GM13976 (cell line): ENCODE data around the gene TRIM33.

Experiments
- DNase-seq: peaks from one replicate; pipeline ENCODE4 v3.0.0; 2012; ENCODE audit warnings: low spot score
- CTCF ChIP-seq: IDR thresholded peaks from 2 replicates; pipeline ENCODE4 v1.5.1; 2012; ENCODE audit warnings: borderline replicate concordance, mild to moderate bottlenecking; ENCODE audit not compliant: insufficient read depth; ENCODE audit errors: extremely low read depth, missing control alignments, control extremely low read depth
- in situ Hi-C: fragments of 300-500 bp; cut with MboI; formaldehyde crosslinking; loops from one replicate; pipeline ENCODE4 v1.12.0; 2022; ENCODE audit warnings: low sequenced_read_pairs, mixed read lengths, inconsistent platforms; ENCODE audit not compliant: unreplicated experiment

Gene TRIM33

GRCh38 chr1:114472408-114472807 is 38.6 kb downstream of the TRIM33 start:
- TF ChIP-seq CTCF: no peak
- DNase-seq: no peak
- in situ Hi-C loops: no loop called here

- DNase-seq: no peak
- no peak for TF ChIP-seq CTCF
- in situ Hi-C loops: no loop called here
Measured at GRCh38 chr1:114470681-114471080, 40.3 kb downstream of the TRIM33 start.

- in situ Hi-C loops: no loop called here
- no peak for DNase-seq
- TF ChIP-seq CTCF: no peak
Measured at GRCh38 chr1:114468710-114469468, 42.1 kb downstream of the TRIM33 start.

GRCh38 chr1:114468047-114468446 is 43.0 kb downstream of the TRIM33 start:
- TF ChIP-seq CTCF: no peak
- in situ Hi-C loops: no loop called here
- no peak for DNase-seq

GRCh38 chr1:114467491-114467890 is 43.5 kb downstream of the TRIM33 start:
- peak; percentile 30 for DNase-seq
- in situ Hi-C loops: no loop called here
- TF ChIP-seq CTCF: no peak

- in situ Hi-C loops: no loop called here
- TF ChIP-seq CTCF: no peak
- no peak for DNase-seq
Measured at GRCh38 chr1:114466334-114467014, 44.5 kb downstream of the TRIM33 start.

GRCh38 chr1:114462963-114463362 is 48.0 kb downstream of the TRIM33 start:
- in situ Hi-C loops: no loop called here
- no peak for DNase-seq
- TF ChIP-seq CTCF: no peak
